Endothelial cell of umbilical vein (primary cell): Measurements from ENCODE around the gene XYLB. TPM values are rescaled to one million over a fixed set of nuclear protein-coding genes. Genes with fewer than 3 reads are reported as not detected.

Experiments used
- BruUV-seq: library from RNA; stranded (reverse); fragments of 400-500 nt; replicated peaks from 2 replicates; lab custom pipeline; 2021; lab: Mats Ljungman, UMichigan
- CTCF ChIA-PET: fragments of 300-600, 350-600 bp; sonication (Branson Sonifier 250); formaldehyde crosslinking; loops from one replicate; lab custom pipeline; 2021; ENCODE audit warnings: antibody characterized with exemption, inconsistent platforms; lab: Charles Lee
- POLR2A ChIA-PET: fragments of 300-600, 350-600 bp; sonication (Branson Sonifier 250); formaldehyde crosslinking; loops from one replicate; lab custom pipeline; 2021; ENCODE audit warnings: antibody characterized with exemption, inconsistent platforms; lab: Charles Lee
- DNase-seq: peaks from one replicate; pipeline ENCODE4 v3.0.0-alpha.2; 2011; ENCODE audit warnings: low read depth, low spot score
- FAIRE-seq: peaks from 2 replicates; lab custom pipeline; 2011; peaks lifted over from hg19 to GRCh38; lab: Jason Lieb, UNC
- H2AFZ ChIP-seq: 2 replicates; pipeline ENCODE4 v1.6.0; 2012; ENCODE audit warnings: low read depth, low read length, control low read depth, inconsistent platforms
- H3K27ac ChIP-seq: 2 replicates; pipeline ENCODE4 v1.5.1; 2011; ENCODE audit warnings: low read depth, mild to moderate bottlenecking, control low read depth, low read length, moderate library complexity; ENCODE audit not compliant: insufficient read depth
- H3K27me3 ChIP-seq, 2 experiments: 2 replicates each; pipeline versions ENCODE4 v1.6.0 to v1.6.1; 2011; ENCODE audit warnings: low read length in 2 of 2, mixed read lengths in 1 of 2; ENCODE audit not compliant: control insufficient read depth in 2 of 2, insufficient read depth in 2 of 2
- H3K36me3 ChIP-seq, 2 experiments: 2 replicates in 1 of 2; 3 replicates in 1 of 2; pipeline ENCODE4 v1.5.1; 2011; ENCODE audit warnings: low read length in 2 of 2, mild to moderate bottlenecking in 1 of 2, moderate library complexity in 1 of 2; ENCODE audit not compliant: control insufficient read depth in 2 of 2, insufficient read depth in 2 of 2; ENCODE audit errors: extremely low read depth in 1 of 2
- H3K4me1 ChIP-seq: 3 replicates; pipeline ENCODE4 v1.5.1; 2011; ENCODE audit warnings: mild to moderate bottlenecking, low read length; ENCODE audit not compliant: control insufficient read depth, insufficient read depth; ENCODE audit errors: extremely low read depth
- H3K4me2 ChIP-seq: 2 replicates; pipeline ENCODE4 v1.6.1; 2011; ENCODE audit warnings: low read length, control low read depth, mixed read lengths; ENCODE audit not compliant: insufficient read depth
- H3K4me3 ChIP-seq, 3 experiments: fragments of 200-600 bp in 1 of 3; sonication (generic), shearing (Covaris generic) in 1 of 3; replicated peaks in 1 of 3; 2 replicates each; pipeline ENCODE4 v1.5.1; 2011 to 2016; ENCODE audit warnings: control low read depth in 3 of 3, low read length in 3 of 3, mild to moderate bottlenecking in 2 of 3, inconsistent platforms in 1 of 3, low read depth in 1 of 3, moderate library complexity in 1 of 3; ENCODE audit not compliant: insufficient read depth in 1 of 3
- H3K79me2 ChIP-seq: 2 replicates; pipeline ENCODE4 v1.6.0; 2012; ENCODE audit warnings: low read length, inconsistent platforms; ENCODE audit not compliant: control insufficient read depth, insufficient read depth
- H3K9ac ChIP-seq: replicated peaks from 2 replicates; pipeline ENCODE3; 2011; ENCODE audit warnings: low read length, control low read depth; ENCODE audit not compliant: insufficient read depth; ENCODE audit errors: extremely low read depth
- H3K9me1 ChIP-seq: replicated peaks from 3 replicates; pipeline ENCODE4 v1.6.0; 2011; ENCODE audit warnings: mild to moderate bottlenecking, low read length; ENCODE audit not compliant: control insufficient read depth, insufficient read depth; ENCODE audit errors: extremely low read depth
- H3K9me3 ChIP-seq: replicated peaks from 2 replicates; pipeline ENCODE4 v1.5.1; 2012; ENCODE audit warnings: low read length, inconsistent platforms; ENCODE audit not compliant: control insufficient read depth, insufficient read depth
- H4K20me1 ChIP-seq: replicated peaks from 2 replicates; pipeline ENCODE3; 2011; ENCODE audit warnings: mild to moderate bottlenecking, low read length; ENCODE audit not compliant: control insufficient read depth, insufficient read depth; ENCODE audit errors: extremely low read depth
- EZH2 ChIP-seq: IDR thresholded peaks from 2 replicates; pipeline ENCODE4 v1.6.1; 2012; ENCODE audit warnings: borderline replicate concordance, low read depth, mild to moderate bottlenecking, moderate library complexity, low read length, inconsistent platforms; ENCODE audit not compliant: severe bottlenecking
- FOS ChIP-seq: IDR thresholded peaks from 2 replicates; pipeline ENCODE4 v1.6.1; 2011; ENCODE audit warnings: mild to moderate bottlenecking, low read length, moderate library complexity, borderline replicate concordance; ENCODE audit not compliant: insufficient read depth
- GATA2 ChIP-seq: IDR thresholded peaks from 2 replicates; pipeline ENCODE4 v1.7.0; 2011; ENCODE audit warnings: low read depth, mild to moderate bottlenecking, moderate library complexity, mixed read lengths, low read length; ENCODE audit not compliant: insufficient read length, insufficient read depth
- JUN ChIP-seq: IDR thresholded peaks from 2 replicates; pipeline ENCODE4 v1.6.1; 2011; ENCODE audit warnings: borderline replicate concordance, low read depth; ENCODE audit not compliant: insufficient read length, insufficient read depth
- MYC ChIP-seq: IDR thresholded peaks from one replicate; pipeline ENCODE4 v1.6.1; 2011; ENCODE audit warnings: mild to moderate bottlenecking, low read depth, low read length
- POLR2A ChIP-seq: IDR thresholded peaks from 2 replicates; pipeline ENCODE4 v1.6.1; 2012; ENCODE audit warnings: low read depth, mild to moderate bottlenecking, control low read depth, low read length
- POLR2AphosphoS5 ChIP-seq: IDR thresholded peaks from 2 replicates; pipeline ENCODE4 v1.6.1; 2012; ENCODE audit warnings: low read depth, mild to moderate bottlenecking, control low read depth, low read length, moderate library complexity; ENCODE audit not compliant: insufficient read depth
- dilution Hi-C: fragments of 300-500 bp; cut with MboI; formaldehyde crosslinking; loops from one replicate; pipeline ENCODE4 v1.15.0; 2019; ENCODE audit warnings: low sequenced_read_pairs; ENCODE audit not compliant: extremely low pct_ligation_motif_present
- intact Hi-C: fragments of 100-400 bp; cut with micrococcal nuclease; formaldehyde crosslinking; loops from one replicate; pipeline ENCODE4 v1.10.0; 2022
- polyA plus RNA-seq, 4 experiments: library from polyadenylated mRNA; depleted of rRNA in 3 of 4; stranded (reverse) in 3 of 4; unstranded in 1 of 4; fragments of >200 nt; gene quantifications; 2 replicates each; pipeline versions ENCODE4 v1.2.1 to v1.2.3, GENCODE V29; 2011 to 2012; ENCODE audit warnings: missing spikeins in 1 of 4
- total RNA-seq: library from RNA; stranded (reverse); gene quantifications from 2 replicates; pipeline ENCODE4 v1.2.3, GENCODE V29; 2021
- TF ChIP-seq, protein P1 (sequence below): IDR thresholded peaks from 2 replicates; pipeline ENCODE4 v1.6.1; 2011; ENCODE audit not compliant: insufficient read depth, insufficient read length
- TF ChIP-seq, protein P2 (sequence below), 2 donors: IDR thresholded peaks; 1 replicate in 1 of 2; 2 replicates in 1 of 2; pipeline ENCODE4 v1.5.1; 2011; ENCODE audit warnings: low read length in 2 of 2, mild to moderate bottlenecking in 2 of 2, moderate library complexity in 2 of 2, control low read depth in 1 of 2, inconsistent platforms in 1 of 2, low read depth in 1 of 2; ENCODE audit not compliant: insufficient read depth in 1 of 2; ENCODE audit errors: extremely low read depth in 1 of 2

XYLB gene
- total and polyA plus RNA-seq, 2 donors (not counting 3 experiments of a cell fraction or from before 2014, with no cell fraction given): 3.7 to 4.3 TPM

DNA sequence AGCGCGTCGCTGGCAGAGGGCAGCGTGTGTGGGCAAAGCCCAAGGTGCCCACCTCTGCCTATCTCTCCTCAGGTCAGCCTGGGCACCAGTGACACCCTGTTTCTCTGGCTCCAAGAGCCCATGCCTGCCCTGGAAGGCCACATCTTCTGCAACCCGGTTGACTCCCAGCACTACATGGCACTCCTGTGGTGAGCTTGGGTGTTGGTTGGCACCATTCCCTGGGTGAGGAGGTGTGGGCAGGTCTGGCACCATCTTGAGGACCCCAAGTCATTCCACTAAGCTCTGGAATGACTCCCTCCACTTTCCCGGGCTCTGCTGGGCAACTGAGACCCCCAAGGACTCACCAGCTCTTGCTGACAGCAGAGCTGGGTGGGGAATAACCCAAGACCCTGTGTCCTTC is 28.5 kb downstream of the XYLB start:
- ChIA-PET POLR2A (no interaction called here), CTCF (interaction anchor here (3.0 kb wide), 1 partner anchor 29 kb away, joined by 8 read pairs; the partner anchor contains the start of gene XYLB)
- TF ChIP-seq POLR2AphosphoS5: no peak
- TF ChIP-seq, protein P1, sequence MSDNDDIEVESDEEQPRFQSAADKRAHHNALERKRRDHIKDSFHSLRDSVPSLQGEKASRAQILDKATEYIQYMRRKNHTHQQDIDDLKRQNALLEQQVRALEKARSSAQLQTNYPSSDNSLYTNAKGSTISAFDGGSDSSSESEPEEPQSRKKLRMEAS: no peak
- TF ChIP-seq GATA2: no peak
- TF ChIP-seq, protein P2, sequence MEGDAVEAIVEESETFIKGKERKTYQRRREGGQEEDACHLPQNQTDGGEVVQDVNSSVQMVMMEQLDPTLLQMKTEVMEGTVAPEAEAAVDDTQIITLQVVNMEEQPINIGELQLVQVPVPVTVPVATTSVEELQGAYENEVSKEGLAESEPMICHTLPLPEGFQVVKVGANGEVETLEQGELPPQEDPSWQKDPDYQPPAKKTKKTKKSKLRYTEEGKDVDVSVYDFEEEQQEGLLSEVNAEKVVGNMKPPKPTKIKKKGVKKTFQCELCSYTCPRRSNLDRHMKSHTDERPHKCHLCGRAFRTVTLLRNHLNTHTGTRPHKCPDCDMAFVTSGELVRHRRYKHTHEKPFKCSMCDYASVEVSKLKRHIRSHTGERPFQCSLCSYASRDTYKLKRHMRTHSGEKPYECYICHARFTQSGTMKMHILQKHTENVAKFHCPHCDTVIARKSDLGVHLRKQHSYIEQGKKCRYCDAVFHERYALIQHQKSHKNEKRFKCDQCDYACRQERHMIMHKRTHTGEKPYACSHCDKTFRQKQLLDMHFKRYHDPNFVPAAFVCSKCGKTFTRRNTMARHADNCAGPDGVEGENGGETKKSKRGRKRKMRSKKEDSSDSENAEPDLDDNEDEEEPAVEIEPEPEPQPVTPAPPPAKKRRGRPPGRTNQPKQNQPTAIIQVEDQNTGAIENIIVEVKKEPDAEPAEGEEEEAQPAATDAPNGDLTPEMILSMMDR (IDR thresholded peaks at IDR 0.05; ENCODE audit: extremely low read depth in 1 of 2, insufficient read depth in 1 of 2, low read depth in 1 of 2, low read length in 2 of 2): no peak
- TF ChIP-seq MYC: no peak
- no peak for TF ChIP-seq FOS
- TF ChIP-seq EZH2: no peak
- no peak for TF ChIP-seq JUN
- TF ChIP-seq POLR2A: no peak
- DNase-seq: no peak
- no peaks in the 10 kb centered on the region for H3K9me1 ChIP-seq
- no TSS peak for BruUV-seq
- dilution Hi-C loops (no loop called here), intact Hi-C loops (no loop called here)
- no peaks in the 10 kb centered on the region for H3K9me3 ChIP-seq
- H3K4me2 ChIP-seq: no peak overlapping the region
- FAIRE-seq: no peak
- no peaks in the 10 kb centered on the region for H3K79me2 ChIP-seq
- H3K36me3 ChIP-seq: peaks cover 0 to 14% of the 10 kb centered on the region in 2 experiments
- H3K4me3 ChIP-seq: no peak overlapping the region
- no peak overlapping the region for H3K9ac ChIP-seq
- no peak overlapping the region for H3K27ac ChIP-seq
- no peaks in the 10 kb centered on the region for H4K20me1 ChIP-seq
- no peaks in the 10 kb centered on the region for H3K27me3 ChIP-seq
- H2AFZ ChIP-seq: no peak overlapping the region
- H3K4me1 ChIP-seq: no peaks in the 10 kb centered on the region
